HTERT RPE-1 (cell line): Measurements from ENCODE around the gene PARD3.

ENCODE experiments used
- in situ Hi-C: fragments of 300-500 bp; cut with MboI; formaldehyde crosslinking; loops from 4 replicates; pipeline ENCODE4 v1.14.3; 2020; ENCODE audit warnings: low sequenced_read_pairs

PARD3 gene

DNA sequence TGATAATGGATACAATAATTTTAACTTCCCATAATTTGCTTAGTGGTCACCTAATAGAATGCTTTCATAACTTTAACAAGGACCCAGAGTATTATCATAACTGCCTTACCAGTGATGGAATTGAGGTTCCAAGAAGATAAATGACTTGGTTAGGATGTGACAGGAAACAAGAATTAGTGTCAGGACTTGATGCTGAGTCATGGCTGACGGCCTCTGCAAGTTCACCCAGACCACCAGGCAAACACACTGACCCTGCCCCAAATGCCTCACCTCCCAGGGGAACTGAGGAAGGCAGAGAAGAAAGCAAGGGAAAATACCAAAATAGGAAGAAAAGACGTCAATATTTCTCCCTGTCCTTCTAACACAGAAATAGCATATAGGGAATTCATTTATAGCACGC, 636.3 kb downstream of the PARD3 start:
- in situ Hi-C loops, result no loop called here

GRCh38 chr10:34178196-34178595, 636.9 kb downstream of the PARD3 start:
- in situ Hi-C loops, result no loop called here

DNA sequence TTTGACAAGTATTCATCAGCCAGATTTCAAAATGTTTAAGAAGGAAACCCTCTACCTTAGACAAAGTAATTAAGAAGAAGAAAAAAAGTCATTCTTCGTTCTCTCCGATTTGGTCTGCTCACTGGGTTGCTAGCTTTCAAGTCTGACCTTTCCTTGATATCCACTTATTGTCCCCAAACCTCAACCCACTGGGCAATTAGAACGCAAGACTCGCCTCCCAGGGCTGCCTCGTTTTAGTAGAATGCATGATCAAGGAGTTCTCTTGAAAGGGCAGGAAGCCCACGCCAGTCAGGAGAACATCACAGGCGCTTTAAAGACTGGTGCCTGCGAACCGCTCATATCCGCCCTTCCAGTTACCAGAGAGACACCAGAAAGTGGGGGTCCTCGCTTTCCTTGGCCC, 637.7 kb downstream of the PARD3 start:
- in situ Hi-C loops, result no loop called here

DNA sequence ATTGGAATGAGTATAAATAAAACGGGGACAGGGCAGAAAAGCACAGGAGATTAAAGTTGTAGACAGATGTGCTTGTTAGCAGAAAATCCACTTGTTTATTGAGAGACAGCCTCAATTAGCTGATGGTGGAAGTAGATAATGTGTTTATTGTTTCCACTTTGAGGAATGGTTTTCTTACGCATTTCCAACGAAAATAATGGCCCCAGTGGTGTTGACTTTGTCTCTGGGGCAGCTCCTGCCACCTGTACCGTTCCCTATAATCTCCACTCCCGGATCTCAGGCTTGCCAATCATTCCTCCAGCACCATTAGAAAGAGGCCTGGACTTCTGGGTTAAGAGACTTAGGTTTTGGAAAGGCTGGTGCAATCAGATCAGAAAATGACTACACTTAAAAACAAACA, 638.7 kb downstream of the PARD3 start:
- in situ Hi-C loops, result no loop called here

GRCh38 chr10:34175121-34175520, 640.0 kb downstream of the PARD3 start:
- in situ Hi-C loops, result no loop called here

DNA sequence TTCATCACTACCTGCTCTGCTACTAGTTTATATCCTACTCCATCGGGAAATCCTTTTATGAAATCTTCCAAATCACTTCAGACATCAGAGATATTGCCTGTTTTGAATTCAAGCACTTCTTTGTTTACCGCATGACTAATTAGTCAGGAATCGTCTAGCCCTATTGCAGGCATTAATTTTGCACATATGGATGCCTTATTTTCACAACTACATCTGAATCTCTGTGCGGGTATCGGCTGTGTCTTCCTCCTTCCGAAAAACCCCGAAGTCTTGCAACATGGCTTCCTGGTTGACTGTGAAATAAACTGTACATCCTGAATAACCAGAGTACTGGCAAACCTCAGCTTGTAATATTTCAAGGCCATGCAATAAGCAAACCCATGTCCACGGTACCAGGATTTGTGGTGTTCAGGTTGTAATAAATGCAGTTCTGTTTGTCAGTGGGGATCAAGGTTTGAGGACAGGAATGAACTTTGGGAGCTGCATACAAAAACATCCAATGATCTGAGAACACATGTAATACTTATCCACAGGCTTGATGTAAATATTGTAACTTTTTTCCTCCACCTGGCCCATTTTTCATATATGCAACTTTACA, 642.1 kb downstream of the PARD3 start:
- in situ Hi-C loops, result no loop called here

- in situ Hi-C loops, result no loop called here
These were observed 643.1 kb downstream of the PARD3 start for GRCh38 chr10:34171957-34172527.

DNA sequence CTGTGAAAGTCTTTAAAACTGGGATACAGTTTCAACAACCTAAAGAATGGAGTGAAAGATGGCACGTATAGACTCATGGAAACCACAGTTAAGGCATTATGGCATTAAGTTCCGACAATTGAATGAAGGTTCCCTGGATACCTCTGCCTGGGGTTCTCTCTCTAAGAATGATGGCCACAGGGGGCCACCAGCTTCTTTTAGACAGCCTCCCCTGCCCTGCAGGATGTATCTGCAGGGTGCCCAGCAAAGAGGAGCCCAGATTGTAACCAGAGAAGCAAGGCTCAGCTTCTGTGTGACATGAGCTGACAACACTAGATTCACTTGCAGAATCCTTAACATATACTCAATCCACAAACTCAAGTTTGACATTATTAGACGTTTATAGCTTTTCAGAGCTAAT, 645.4 kb downstream of the PARD3 start:
- in situ Hi-C loops, result no loop called here

DNA sequence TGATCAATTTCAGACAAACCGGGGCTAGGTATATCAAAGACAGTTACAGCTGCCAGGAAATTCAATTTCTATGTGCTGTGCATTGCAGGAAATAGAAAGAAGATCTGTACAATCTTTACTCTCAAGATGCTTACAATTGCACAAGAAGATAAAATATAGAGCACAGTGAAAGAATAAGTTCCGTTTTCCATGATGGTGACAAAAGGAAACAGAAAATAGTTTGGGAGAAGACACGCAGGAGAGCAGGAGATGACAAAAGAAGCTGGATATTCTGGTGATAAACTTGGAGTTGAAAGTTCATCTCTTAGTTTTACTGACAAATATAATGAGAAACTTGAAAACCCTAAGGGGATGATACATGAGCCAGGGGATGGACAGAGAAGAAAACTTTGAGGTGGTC, 646.0 kb downstream of the PARD3 start:
- in situ Hi-C loops, result no loop called here

DNA sequence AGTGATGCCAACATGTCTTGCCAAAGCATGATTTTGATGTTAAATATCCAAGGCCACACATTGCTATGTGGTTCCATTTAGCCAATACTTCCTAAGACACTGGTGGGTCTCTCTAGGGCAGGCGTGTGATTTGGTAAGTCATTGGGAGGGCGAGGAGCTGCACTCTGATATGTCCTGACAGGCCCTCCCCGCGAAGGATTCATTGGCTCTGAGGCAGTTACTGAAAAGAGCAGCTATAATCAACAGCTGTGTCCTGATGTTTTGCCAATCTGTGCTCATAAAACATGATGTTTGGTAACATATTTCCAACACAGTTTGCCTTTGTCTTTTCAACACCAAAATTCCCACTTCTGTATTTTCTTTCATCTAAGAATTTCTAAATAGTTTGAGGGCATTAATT, 646.7 kb downstream of the PARD3 start:
- in situ Hi-C loops, result no loop called here

DNA sequence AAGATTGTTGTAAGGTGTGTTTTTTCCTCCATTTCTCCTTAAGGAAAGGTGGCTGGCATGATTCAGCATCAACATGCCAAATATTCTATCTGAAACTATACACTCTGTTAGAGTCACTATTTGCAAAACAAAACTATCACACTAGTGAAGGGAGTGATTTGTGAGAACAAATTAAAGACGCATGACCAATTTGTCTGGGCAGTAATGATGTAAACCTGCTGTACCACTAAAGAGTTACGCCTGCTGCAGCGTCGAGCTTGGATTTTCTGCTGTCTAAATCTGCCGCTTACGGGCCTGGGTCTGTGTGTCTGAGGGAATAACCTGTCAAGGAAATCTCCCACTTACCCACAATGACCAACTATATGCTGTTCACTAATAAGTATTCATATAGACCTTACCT, 648.3 kb downstream of the PARD3 start:
- in situ Hi-C loops, result no loop called here

GRCh38 chr10:34166354-34166753, 648.7 kb downstream of the PARD3 start:
- in situ Hi-C loops, result no loop called here

DNA sequence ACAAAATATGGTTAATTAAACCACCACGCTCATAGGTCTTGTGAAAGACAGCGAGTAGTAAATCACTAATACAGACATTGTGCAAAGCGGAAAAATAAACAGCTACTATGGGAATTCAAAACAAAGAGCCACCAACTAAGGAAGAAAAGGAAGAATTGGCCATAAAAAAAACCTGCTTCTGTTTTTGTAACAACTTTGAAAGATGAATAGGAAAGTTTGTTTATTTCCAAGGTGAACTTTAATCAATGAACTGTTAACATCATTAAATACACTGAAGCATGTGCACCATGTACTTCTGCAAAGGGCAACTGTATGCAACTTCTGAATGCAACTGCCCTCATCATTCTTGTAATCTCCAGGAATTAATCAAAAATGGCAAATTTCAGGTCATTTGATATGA, 651.1 kb downstream of the PARD3 start:
- in situ Hi-C loops, result no loop called here

GRCh38 chr10:34163075-34163905, 651.8 kb downstream of the PARD3 start:
- in situ Hi-C loops, result no loop called here

GRCh38 chr10:34161777-34162370, 653.2 kb downstream of the PARD3 start:
- in situ Hi-C loops, result no loop called here

GRCh38 chr10:34160595-34160994, 654.5 kb downstream of the PARD3 start:
- in situ Hi-C loops, result no loop called here

GRCh38 chr10:34157501-34157900, 657.6 kb downstream of the PARD3 start:
- in situ Hi-C loops, result no loop called here

DNA sequence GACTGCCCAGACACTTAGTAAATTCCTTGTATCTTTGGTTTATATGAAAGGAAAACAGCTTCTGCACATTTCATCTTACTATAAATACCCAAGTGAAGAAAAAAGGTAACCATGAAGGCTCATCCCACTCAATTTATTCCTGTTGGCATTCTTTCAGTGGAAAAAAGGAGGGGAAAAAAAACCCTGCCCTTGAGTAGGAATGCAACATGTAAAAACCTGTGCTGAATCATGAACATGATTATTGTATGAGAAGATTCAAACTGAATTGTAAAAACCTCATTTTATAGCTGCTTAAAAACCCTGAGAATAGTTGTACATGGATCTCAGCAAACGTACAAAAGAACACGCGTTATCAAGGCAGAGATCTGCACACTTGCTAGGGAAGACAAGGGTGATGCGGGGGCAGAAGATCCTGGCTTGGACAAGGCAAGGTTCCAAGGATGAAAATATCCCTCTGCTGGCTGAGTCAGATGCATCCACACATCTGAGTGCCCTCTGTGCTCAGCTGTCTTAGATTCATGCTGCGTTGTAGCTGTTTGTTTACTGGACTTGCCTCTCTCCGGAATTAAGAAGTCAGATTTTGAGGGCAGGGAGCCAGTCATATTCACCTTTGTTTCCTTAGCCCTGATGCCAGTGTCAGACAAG, 658.2 kb downstream of the PARD3 start:
- in situ Hi-C loops, result no loop called here

DNA sequence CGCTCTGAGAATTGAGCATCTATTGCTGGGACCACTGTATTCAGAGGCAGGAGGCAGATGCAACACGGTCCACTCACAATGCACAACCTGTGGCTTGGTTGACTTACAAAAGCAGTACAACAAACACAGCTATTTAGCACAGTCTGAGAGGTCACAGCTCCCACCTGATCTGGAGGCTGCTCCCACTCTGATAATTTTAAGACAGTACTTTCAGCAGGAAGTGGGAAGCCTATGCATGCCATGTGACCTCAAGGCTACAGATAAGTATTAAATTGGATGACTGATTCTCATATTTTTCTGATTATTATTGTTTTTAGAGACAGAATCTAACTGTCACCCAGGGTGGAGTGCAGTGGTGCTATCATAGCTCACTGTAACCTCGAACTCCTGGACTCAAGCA, 659.3 kb downstream of the PARD3 start:
- in situ Hi-C loops, result no loop called here

GRCh38 chr10:34154383-34154900, 660.7 kb downstream of the PARD3 start:
- in situ Hi-C loops, result no loop called here

GRCh38 chr10:34153663-34154382, 661.3 kb downstream of the PARD3 start:
- in situ Hi-C loops, result no loop called here
